MM.1S (cell line): Measurements from ENCODE around the gene FRYL.

ENCODE experiments used
- DNase-seq: peaks from one replicate; pipeline ENCODE4 v3.0.0-alpha.2; 2015
- H2AFZ ChIP-seq: fragments of 300-600 bp; sonication (generic); 2 replicates; pipeline ENCODE4 v1.6.0; 2016; ENCODE audit warnings: antibody characterized with exemption, low read length
- H3F3A ChIP-seq: fragments of 300-600 bp; sonication (generic); 2 replicates; pipeline ENCODE4 v1.6.1; 2016; ENCODE audit warnings: mild to moderate bottlenecking, antibody characterized with exemption, low read length, moderate library complexity, mixed read lengths; ENCODE audit not compliant: insufficient read depth
- H3K27ac ChIP-seq: fragments of 300-600 bp; sonication (generic); 2 replicates; pipeline ENCODE4 v1.5.1; 2016; ENCODE audit warnings: mild to moderate bottlenecking, low read length
- H3K27me3 ChIP-seq: fragments of 300-600 bp; sonication (generic); replicated peaks from 2 replicates; pipeline ENCODE4 v1.6.0; 2016; ENCODE audit warnings: low read length; ENCODE audit not compliant: insufficient read depth
- H3K36me3 ChIP-seq: fragments of 300-600 bp; sonication (generic); replicated peaks from 2 replicates; pipeline ENCODE4 v1.6.1; 2016; ENCODE audit warnings: mild to moderate bottlenecking, low read length, mixed read lengths; ENCODE audit not compliant: insufficient read depth
- H3K4me1 ChIP-seq: fragments of 300-600 bp; sonication (generic); 2 replicates; pipeline ENCODE4 v1.6.1; 2016; ENCODE audit warnings: low read length, mixed read lengths
- H3K4me2 ChIP-seq: fragments of 300-600 bp; sonication (generic); 2 replicates; pipeline ENCODE4 v1.6.0; 2016; ENCODE audit warnings: low read depth, low read length
- H3K4me3 ChIP-seq: fragments of 300-600 bp; sonication (generic); 2 replicates; pipeline ENCODE4 v1.5.1; 2016; ENCODE audit warnings: low read length, mixed read lengths
- H3K79me2 ChIP-seq: fragments of 300-600 bp; sonication (generic); 2 replicates; pipeline ENCODE4 v1.6.1; 2016; ENCODE audit warnings: mixed run types, low read length, mixed read lengths
- H3K9ac ChIP-seq: fragments of 300-600 bp; sonication (generic); 2 replicates; pipeline ENCODE4 v1.6.1; 2016; ENCODE audit warnings: low read length, mixed read lengths
- H3K9me2 ChIP-seq: fragments of 300-600 bp; sonication (generic); replicated peaks from 2 replicates; pipeline ENCODE4 v1.6.1; 2016; ENCODE audit warnings: mild to moderate bottlenecking, low read length, mixed read lengths; ENCODE audit not compliant: insufficient read depth
- H3K9me3 ChIP-seq: fragments of 300-600 bp; sonication (generic); replicated peaks from 2 replicates; pipeline ENCODE4 v1.6.1; 2016; ENCODE audit warnings: mild to moderate bottlenecking, low read length, mixed read lengths; ENCODE audit not compliant: insufficient read depth
- H4K20me1 ChIP-seq: fragments of 300-600 bp; sonication (generic); 2 replicates; pipeline ENCODE4 v1.6.1; 2016; ENCODE audit warnings: mild to moderate bottlenecking, low read length, moderate library complexity, mixed read lengths; ENCODE audit not compliant: insufficient read depth
- CTCF ChIP-seq: fragments of 300-600 bp; sonication (generic); IDR thresholded peaks from 2 replicates; pipeline ENCODE4 v1.5.1; 2016; ENCODE audit warnings: antibody characterized with exemption, low read length, mixed read lengths
- EZH2 ChIP-seq: fragments of 300-600 bp; sonication (generic); optimal IDR thresholded peaks from 2 replicates; pipeline ENCODE3; 2017; ENCODE audit warnings: low read depth, mild to moderate bottlenecking, antibody characterized with exemption, low read length, mixed read lengths
- EZH2phosphoT487 ChIP-seq: fragments of 300-600 bp; sonication (generic); IDR thresholded peaks from 2 replicates; pipeline ENCODE4 v1.6.1; 2018; ENCODE audit warnings: antibody characterized with exemption, low read length

FRYL gene

GRCh38 chr4:48792348-48793006 lies 12.4 kb upstream of the FRYL start:
- Histone ChIP-seq H3K4me1 (no peaks in the 10 kb centered on the region), H3K9me2 (no peaks in the 10 kb centered on the region), H3K36me3 (no peaks in the 10 kb centered on the region), H3K27me3 (no peaks in the 10 kb centered on the region), H3K9ac (no peak overlapping the region), H3K27ac (no peak overlapping the region), H3K79me2 (no peaks in the 10 kb centered on the region), H2AFZ (no peak overlapping the region), H3K4me3 (no peak overlapping the region), H3K4me2 (no peak overlapping the region), H3K9me3 (no peaks in the 10 kb centered on the region), H4K20me1 (no peaks in the 10 kb centered on the region), H3F3A (no peaks in the 10 kb centered on the region)
- TF ChIP-seq EZH2phosphoT487, result no peak
- no peak for TF ChIP-seq CTCF
- no peak for TF ChIP-seq EZH2
- no peak for DNase-seq

DNA sequence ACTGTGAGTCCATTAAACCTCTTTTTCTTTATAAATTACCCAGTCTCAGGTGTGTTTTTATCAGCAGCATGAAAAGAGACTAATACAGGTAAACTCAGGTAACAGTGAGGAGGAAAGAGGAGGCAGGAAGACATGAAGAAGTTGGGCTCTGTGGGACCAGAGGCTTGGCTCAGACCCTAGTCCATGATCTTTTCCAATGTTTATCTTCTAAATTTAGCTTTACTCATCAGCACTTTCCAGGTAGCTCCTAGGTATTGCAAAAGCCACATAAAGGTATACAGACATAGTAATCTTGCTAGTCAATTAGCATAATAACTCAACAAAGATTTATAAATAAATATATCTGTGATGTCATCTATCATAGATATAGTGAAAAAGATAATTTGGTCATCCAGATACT lies 11.2 kb upstream of the FRYL start:
- no peak for DNase-seq
- H3F3A ChIP-seq, result no peaks in the 10 kb centered on the region
- H3K79me2 ChIP-seq, result no peaks in the 10 kb centered on the region
- no peaks in the 10 kb centered on the region for H4K20me1 ChIP-seq
- no peak overlapping the region for H2AFZ ChIP-seq
- no peaks in the 10 kb centered on the region for H3K27me3 ChIP-seq
- no peak overlapping the region for H3K4me2 ChIP-seq
- H3K36me3 ChIP-seq, result no peaks in the 10 kb centered on the region
- no peak overlapping the region for H3K9ac ChIP-seq
- no peaks in the 10 kb centered on the region for H3K4me1 ChIP-seq
- no peaks in the 10 kb centered on the region for H3K9me3 ChIP-seq
- H3K27ac ChIP-seq, result no peak overlapping the region
- no peaks in the 10 kb centered on the region for H3K9me2 ChIP-seq
- no peak overlapping the region for H3K4me3 ChIP-seq
- TF ChIP-seq EZH2phosphoT487 (no peak), CTCF (no peak), EZH2 (no peak)

DNA sequence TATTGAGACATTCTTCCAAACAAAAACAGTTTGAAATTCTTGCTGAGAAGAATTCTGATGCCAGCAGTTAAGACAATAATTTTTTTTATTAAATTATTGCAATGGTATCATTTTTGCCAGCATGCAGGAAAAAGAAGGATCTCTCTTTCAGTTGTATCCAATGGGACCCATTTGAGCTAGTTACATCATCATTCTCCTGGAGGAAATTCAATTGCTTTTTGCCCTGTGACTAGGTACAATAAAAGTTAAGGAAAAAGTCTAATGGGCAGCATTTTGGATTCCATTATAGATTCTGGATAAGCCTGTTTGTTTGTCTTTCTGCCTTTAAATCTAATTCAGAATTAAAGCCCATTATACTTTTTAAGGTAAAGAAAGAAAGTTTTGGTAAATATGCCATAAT lies 10.5 kb upstream of the FRYL start:
- H3K36me3 ChIP-seq, result no peaks in the 10 kb centered on the region
- no peaks in the 10 kb centered on the region for H3K9me3 ChIP-seq
- H3K4me3 ChIP-seq, result no peak overlapping the region
- H3K4me1 ChIP-seq, result no peaks in the 10 kb centered on the region
- H3K4me2 ChIP-seq, result no peak overlapping the region
- no peaks in the 10 kb centered on the region for H3K9me2 ChIP-seq
- H3K27me3 ChIP-seq, result no peaks in the 10 kb centered on the region
- no peaks in the 10 kb centered on the region for H4K20me1 ChIP-seq
- TF ChIP-seq CTCF (no peak), EZH2phosphoT487 (no peak), EZH2 (no peak)
- H3F3A ChIP-seq, result no peaks in the 10 kb centered on the region
- DNase-seq, result no peak
- no peak overlapping the region for H2AFZ ChIP-seq
- no peak overlapping the region for H3K27ac ChIP-seq
- no peak overlapping the region for H3K9ac ChIP-seq
- no peaks in the 10 kb centered on the region for H3K79me2 ChIP-seq
